DOHH2 (cell line): ENCODE results near the gene SLC44A3.

Experiments used
- H3F3A ChIP-seq: fragments of 200-600 bp; sonication (generic), shearing (Covaris generic); 2 replicates; pipeline ENCODE4 v1.6.0; 2016; ENCODE audit warnings: antibody characterized with exemption, mild to moderate bottlenecking; ENCODE audit not compliant: control insufficient read depth, insufficient read depth
- H3K27ac ChIP-seq: fragments of 200-600 bp; sonication (generic); 2 replicates; pipeline ENCODE4 v1.5.1; 2014; ENCODE audit warnings: low read depth, mild to moderate bottlenecking, low read length, moderate library complexity
- H3K27me3 ChIP-seq: fragments of 200-600 bp; sonication (generic); 2 replicates; pipeline ENCODE4 v1.6.1; 2014; ENCODE audit warnings: mild to moderate bottlenecking, low read length, mixed read lengths; ENCODE audit not compliant: control insufficient read depth
- H3K36me3 ChIP-seq: fragments of 200-600 bp; sonication (generic); 2 replicates; pipeline ENCODE4 v1.6.1; 2014; ENCODE audit warnings: mild to moderate bottlenecking, low read length, moderate library complexity, mixed read lengths; ENCODE audit not compliant: control insufficient read depth
- H3K4me1 ChIP-seq: fragments of 200-600 bp; sonication (generic); 2 replicates; pipeline ENCODE4 v1.6.1; 2014; ENCODE audit warnings: mild to moderate bottlenecking, low read length, mixed read lengths; ENCODE audit not compliant: control insufficient read depth
- H3K4me2 ChIP-seq: fragments of 200-600 bp; sonication (generic); 2 replicates; pipeline ENCODE4 v1.6.0; 2014; ENCODE audit warnings: mild to moderate bottlenecking, low read length, moderate library complexity
- H3K4me3 ChIP-seq: fragments of 200-600 bp; sonication (generic); 2 replicates; pipeline ENCODE4 v1.5.1; 2014; ENCODE audit warnings: mild to moderate bottlenecking, low read length, mixed read lengths
- H3K79me2 ChIP-seq: fragments of 200-600 bp; sonication (generic); 2 replicates; pipeline ENCODE4 v1.6.1; 2014; ENCODE audit warnings: mild to moderate bottlenecking, low read length, mixed read lengths; ENCODE audit not compliant: control insufficient read depth
- H3K9me2 ChIP-seq: fragments of 200-600 bp; sonication (generic); replicated peaks from 2 replicates; pipeline ENCODE4 v1.6.1; 2014; ENCODE audit warnings: mild to moderate bottlenecking, low read length, mixed read lengths; ENCODE audit not compliant: control insufficient read depth
- H3K9me3 ChIP-seq: fragments of 200-600 bp; sonication (generic); 2 replicates; pipeline ENCODE4 v1.6.1; 2014; ENCODE audit warnings: antibody characterized with exemption, low read length, mixed read lengths; ENCODE audit not compliant: control insufficient read depth, insufficient read depth
- H4K20me1 ChIP-seq: fragments of 200-600 bp; sonication (generic); 2 replicates; pipeline ENCODE4 v1.6.0; 2014; ENCODE audit warnings: low read depth, mild to moderate bottlenecking, antibody characterized with exemption, low read length, moderate library complexity; ENCODE audit not compliant: control insufficient read depth, insufficient read depth
- CTCF ChIP-seq: fragments of 200-600 bp; sonication (generic); IDR thresholded peaks from one replicate; pipeline ENCODE4 v1.5.1; 2014; ENCODE audit warnings: antibody characterized with exemption, mild to moderate bottlenecking, low read depth, low read length; ENCODE audit not compliant: poor library complexity, severe bottlenecking
- EZH2phosphoT487 ChIP-seq: fragments of 200-600 bp; sonication (generic); IDR thresholded peaks from 2 replicates; pipeline ENCODE4 v1.6.1; 2017; ENCODE audit warnings: borderline replicate concordance, mild to moderate bottlenecking, antibody characterized with exemption, low read length, moderate library complexity, mixed read lengths

Gene SLC44A3

GRCh38 chr1:94773296-94773809, 46.8 kb upstream of the SLC44A3 start:
- Histone ChIP-seq H3K79me2 (no peaks in the 10 kb centered on the region), H3K9me3 (no peaks in the 10 kb centered on the region), H3K4me1 (no peaks in the 10 kb centered on the region; the same call in 1 of the 2 replicates), H4K20me1 (no peaks in the 10 kb centered on the region), H3K4me2 (no peak overlapping the region), H3K9me2 (no peaks in the 10 kb centered on the region), H3K27me3 (no peaks in the 10 kb centered on the region), H3F3A (no peaks in the 10 kb centered on the region), H3K36me3 (no peaks in the 10 kb centered on the region), H3K27ac (no peak overlapping the region), H3K4me3 (no peak overlapping the region)
- TF ChIP-seq EZH2phosphoT487, result no peak
- no peak for TF ChIP-seq CTCF

- TF ChIP-seq EZH2phosphoT487, result no peak
- TF ChIP-seq CTCF, result no peak
- no peaks in the 10 kb centered on the region for H4K20me1 ChIP-seq
- H3K27ac ChIP-seq, result no peak overlapping the region
- no peak overlapping the region for H3K4me2 ChIP-seq
- H3K36me3 ChIP-seq, result no peaks in the 10 kb centered on the region
- H3K79me2 ChIP-seq, result no peaks in the 10 kb centered on the region
- H3K4me3 ChIP-seq, result no peak overlapping the region
- H3F3A ChIP-seq, result no peaks in the 10 kb centered on the region
- H3K27me3 ChIP-seq, result 0 out of 2 replicates have a peak, but pooled peaks cover under 1% of the 10 kb centered on the region
- H3K9me3 ChIP-seq, result no peaks in the 10 kb centered on the region
- no peaks in the 10 kb centered on the region for H3K9me2 ChIP-seq
- no peaks in the 10 kb centered on the region; the same call in 1 of the 2 replicates for H3K4me1 ChIP-seq
Observed at GRCh38 chr1:94773931-94774422, 46.2 kb upstream of the SLC44A3 start.

- no peaks in the 10 kb centered on the region; the same call in 1 of the 2 replicates for H3K4me1 ChIP-seq
- H4K20me1 ChIP-seq, result no peaks in the 10 kb centered on the region
- H3K79me2 ChIP-seq, result no peaks in the 10 kb centered on the region
- H3K36me3 ChIP-seq, result no peaks in the 10 kb centered on the region
- no peak for TF ChIP-seq CTCF
- no peak for TF ChIP-seq EZH2phosphoT487
- no peak overlapping the region for H3K27ac ChIP-seq
- H3K9me3 ChIP-seq, result no peaks in the 10 kb centered on the region
- no peak overlapping the region for H3K4me2 ChIP-seq
- 0 out of 2 replicates have a peak, but pooled peaks cover 3% of the 10 kb centered on the region for H3K27me3 ChIP-seq
- H3K9me2 ChIP-seq, result no peaks in the 10 kb centered on the region
- H3K4me3 ChIP-seq, result no peak overlapping the region
- no peaks in the 10 kb centered on the region for H3F3A ChIP-seq
Observed at GRCh38 chr1:94776474-94776873, 43.7 kb upstream of the SLC44A3 start.
